ENCODE results near the gene KAT7.

Gene KAT7

DNA sequence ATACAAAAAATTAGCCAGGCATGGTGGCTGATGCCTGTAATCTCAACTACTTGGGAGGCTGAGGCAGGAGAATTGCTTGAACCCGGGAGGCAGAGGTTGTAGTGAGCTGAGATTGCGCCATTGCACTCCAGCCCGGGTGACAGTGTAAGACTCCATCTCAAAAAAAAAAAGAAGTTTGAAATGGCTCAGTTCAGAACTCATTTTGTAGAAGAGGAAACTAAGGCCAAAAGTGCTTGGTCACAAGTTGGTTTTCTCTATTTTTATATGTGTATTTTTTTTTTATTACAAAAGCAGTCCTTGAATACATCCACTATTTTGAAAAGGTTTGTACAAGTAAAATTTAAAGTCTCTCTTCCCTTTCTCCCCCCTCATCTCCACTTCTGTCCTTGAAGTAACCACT lies 53.9 kb downstream of the KAT7 start:
- DNase-seq, result no peak

DNA sequence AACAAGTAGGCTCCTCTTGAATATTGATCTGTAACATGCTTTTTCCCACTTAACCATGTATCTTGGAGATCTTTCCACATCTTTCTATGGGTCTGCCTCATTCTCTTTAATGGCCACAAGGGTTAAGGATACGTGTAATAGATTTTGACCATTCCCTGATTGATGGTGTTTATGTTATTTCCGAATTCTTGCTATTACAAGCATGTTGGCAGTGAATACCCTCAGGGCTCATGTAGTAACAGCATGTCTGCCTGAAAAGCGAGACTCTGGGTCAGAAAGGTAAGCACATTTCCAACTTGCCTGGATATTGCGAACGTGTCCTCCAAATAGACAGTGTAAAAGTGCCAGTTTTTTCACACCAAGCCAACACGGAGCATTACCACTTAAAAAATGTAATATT lies 54.4 kb downstream of the KAT7 start:
- DNase-seq, result no peak

DNA sequence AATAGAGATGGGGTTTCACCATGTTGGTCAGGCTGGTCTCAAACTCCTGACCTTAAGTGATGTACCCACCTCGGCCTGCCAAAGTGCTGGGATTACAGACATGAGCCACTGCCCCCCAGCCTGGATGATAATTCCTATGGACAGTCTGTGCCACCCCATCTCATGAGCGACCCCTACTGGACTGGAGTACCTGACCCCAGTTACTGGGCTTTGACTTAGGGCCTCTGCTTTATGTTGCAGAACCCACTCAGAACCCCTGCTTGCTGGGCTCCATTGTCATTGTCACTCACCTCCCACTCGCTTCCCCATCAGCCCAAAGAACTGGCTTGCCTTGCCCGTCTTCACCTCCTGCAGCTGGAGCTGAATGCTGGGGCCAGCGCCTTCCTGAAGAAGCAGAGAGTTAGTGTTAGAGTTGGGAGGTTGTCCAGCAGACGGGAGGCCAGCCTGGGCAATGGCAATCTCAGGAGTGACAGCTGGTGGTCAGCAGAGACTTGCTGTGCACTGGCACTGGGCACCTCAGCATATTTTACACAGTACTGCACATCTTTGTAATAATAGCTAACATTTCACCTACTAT lies 55.4 kb downstream of the KAT7 start:
- DNase-seq, result no peak

DNA sequence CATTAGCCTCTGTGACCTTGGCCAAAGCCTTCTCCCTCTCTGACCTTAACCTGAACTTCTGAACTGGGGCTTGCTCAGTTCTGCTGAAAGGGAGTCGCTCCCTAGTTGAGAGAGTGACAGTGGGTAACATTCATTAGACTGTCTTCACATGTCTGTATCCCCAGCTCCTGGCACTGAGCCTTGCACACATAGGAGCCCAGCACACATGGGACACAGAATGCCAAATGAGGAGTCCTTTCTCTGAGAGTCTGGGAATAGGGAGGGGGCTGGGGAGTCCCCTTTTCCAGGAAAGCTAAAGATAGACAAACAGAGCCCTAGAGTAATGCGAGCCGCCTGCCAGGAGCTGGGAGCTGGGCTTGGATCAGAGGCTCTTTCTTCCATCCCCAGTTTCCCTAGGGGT lies 56.8 kb downstream of the KAT7 start:
- DNase-seq, result peak in 10 of 51 donors; percentile 10 to 45 (median 18)

DNA sequence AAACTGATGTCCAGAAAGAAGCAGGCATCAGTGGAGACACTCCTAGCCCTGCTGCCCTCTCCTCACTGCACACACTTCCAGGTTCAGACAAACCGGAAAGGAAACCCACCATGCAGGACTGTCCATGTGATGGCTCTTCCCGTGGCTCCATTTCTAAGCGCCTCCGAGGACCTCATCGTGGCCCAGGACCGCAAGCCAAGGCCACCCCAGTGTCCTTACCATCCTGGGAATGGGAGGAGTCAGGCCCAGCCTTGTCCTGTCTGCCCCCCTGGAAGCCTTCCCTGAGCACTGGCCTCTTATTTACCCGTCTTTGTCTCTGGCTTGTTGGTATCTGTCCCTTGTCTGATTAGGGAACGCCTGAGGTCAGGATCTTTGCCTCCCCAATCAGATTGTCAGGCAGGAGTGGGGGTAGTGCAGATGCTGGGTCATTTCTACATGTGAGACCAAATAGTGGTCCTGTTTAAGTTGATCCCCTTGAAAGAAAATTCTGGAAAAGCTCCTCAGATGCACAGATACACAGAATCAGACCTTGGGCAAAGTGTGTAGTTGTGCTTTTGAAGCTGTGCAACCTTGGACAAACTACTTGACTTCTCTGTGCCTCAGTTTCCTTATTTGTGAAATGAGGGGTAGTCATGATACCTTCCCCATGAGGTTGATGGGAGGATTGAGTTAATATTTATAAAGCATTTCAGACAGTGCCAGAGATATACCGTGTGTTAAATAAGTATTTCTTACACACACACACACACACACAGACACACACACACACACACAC lies 58.6 kb downstream of the KAT7 start:
- no peak for DNase-seq

DNA sequence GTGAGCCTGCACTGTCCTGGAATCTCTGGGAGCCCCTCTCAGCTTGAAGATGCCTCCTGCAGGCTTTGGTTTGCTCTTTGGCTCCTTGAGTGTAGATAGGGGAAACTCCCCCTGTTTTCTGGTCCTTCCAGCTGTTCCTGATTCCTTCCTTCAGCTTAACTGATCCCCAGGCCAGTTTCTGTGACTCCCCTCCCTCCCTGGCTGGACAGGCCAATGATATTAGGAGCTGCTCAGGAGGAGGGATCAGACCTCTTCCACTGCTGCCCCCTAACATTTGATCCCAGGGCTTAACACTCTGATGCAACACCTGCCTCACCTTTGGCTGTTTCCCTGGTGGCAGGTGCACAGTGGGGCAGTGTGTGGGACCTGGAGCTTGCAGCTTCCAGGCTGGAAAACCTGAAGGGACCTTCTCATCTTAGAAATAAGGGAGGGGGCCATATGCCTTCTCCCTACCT lies 59.6 kb downstream of the KAT7 start, which contains the start of gene TAC4:
TSS of gene TAC4 (minus strand) at position 51 of the 455 bp plus-strand sequence. CDS start 52 bp downstream, outside the sequence.
- DNase-seq, result no peak

DNA sequence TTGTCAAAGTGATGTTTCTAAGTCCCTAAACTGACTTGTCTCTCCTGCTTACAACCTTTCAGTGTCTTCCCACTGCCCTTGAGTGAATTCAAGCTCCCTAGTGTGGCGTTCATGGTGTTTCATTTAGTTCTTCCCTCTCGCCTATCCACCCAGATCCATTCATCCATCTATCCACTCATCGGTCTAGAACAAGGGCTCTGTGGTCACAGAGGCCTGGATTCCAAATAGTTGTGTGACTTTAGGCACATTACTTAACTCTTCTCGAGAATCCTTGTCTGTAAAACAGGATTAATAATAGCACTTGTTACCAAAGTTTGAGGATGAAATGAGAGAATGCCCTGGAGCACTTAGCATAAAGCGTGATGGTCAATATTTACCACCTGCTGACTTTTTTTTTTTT lies 60.3 kb downstream of the KAT7 start:
- DNase-seq, result no peak

DNA sequence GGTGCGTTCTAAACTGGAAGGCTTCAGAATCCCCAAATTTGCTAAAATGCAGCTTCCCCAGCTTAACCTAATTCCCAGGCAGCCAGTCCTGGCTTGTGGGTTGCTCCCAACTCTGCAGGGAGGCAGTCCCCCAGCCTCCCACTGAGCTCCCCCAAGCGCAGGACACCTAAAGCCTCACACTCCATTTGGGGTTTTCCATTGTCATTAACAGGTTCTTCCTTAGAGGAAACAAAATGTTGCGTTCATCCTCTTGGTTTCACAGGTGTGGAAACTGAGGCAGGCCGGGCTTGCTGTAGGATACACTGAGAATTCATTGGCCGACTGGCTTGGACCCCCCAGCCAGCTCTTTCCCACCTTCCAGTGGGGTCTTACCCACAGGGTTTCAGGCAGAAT lies 61.7 kb downstream of the KAT7 start:
- no peak for DNase-seq

DNA sequence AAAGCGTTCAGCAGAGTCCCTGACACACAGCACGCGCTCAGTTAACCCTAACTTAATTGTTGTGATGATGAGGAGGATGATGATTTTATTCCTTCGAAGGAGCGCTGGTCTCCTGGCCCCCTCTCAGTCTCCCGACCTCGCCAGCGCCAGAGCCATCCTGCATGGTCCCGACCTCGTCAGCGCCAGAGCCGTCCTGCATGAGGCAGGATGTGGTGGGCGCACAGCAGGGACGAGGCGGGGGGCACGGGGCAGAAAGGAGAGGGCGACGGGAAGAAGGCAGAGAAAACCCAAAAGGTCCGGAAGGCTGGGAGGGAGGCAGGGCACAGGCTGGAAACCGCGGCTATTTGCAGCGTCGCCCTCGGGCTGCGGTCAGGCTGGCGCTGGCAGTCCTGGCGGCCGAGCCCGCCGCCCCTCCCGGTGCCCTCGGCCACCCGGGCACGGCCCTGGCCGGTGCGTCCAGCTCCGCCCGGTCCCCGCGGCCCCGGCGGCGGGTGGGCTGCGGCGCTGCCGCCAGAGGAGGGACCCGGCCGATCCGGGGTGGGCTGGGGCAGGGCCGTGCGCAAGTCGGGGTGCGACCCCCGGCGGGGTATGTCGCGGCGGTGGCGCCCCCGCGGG lies 62.4 kb downstream of the KAT7 start:
- peak in 3 of 51 donors; percentile 6 to 14 (median 11) for DNase-seq

DNA sequence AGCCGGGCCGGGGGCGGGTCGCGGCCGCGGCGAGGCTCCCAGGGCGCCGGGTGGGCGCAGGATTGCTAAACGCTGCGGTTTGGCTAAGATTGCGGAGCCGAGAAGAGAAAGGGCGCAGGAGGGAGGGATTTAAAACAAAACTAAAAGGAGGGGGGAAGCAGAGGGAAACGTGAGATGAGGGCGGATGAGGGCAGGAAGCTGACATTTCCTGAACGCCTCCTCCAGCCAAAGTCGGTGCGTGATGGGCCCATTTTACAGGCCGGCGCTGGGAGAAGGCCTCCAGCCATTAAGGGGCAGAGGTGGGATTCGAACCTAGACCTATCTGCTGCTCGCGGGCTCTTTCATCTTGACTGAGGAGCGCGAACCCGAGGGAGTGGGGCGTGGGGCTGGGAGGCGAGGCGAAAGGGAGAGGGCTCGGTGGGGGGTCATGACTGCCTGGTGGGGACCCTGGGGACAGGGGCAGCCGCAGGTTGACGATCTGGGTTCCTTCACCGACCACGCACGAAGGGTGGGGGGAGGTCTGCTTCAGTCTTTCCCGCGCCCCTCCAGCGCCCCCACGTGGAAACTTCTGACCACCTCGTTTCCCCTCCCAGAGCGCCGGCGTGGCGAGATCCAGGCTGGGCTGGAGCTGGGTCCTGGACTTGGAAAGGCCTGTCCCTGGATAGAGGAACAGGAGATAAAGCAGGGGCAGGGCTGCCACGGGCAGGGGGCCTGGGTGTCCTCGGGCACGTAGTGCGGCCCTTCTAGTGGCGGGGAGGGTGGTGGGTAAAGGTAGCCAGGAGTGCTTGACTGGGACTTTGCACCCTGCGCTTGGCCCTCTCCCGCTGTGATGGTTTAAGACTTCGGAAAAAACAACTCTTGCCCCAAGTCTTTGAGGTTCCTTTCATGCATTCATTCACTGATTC lies 63.2 kb downstream of the KAT7 start:
- DNase-seq, result peak in 35 of 51 donors; percentile 5 to 58 (median 29)

DNA sequence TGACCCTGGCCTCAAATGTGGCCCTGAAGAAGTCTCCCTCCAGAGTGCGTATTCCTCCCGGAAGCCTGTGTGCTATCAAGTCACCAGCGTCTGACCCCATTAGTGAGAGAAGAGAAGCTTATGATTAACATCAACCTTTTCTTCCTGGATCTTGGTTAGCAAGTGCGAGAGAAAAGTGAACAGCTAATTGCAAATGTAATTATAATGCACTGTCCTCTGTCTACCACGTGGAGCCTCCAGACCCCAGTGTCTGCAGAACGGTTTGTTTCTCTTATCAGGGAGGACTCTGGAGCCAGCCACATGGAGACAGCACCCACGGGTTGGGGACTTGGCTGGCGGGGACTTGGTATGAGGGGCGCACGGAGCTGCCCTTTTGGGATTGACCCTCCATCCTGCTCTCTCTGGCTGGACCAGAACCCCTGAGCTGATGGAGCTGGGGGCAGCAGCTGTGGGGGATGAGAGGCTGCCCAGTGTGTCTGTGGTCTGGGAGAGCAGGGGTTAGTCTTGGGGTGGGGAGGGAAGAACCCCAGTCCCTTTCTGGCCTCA lies 65.1 kb downstream of the KAT7 start:
- DNase-seq, result no peak

DNA sequence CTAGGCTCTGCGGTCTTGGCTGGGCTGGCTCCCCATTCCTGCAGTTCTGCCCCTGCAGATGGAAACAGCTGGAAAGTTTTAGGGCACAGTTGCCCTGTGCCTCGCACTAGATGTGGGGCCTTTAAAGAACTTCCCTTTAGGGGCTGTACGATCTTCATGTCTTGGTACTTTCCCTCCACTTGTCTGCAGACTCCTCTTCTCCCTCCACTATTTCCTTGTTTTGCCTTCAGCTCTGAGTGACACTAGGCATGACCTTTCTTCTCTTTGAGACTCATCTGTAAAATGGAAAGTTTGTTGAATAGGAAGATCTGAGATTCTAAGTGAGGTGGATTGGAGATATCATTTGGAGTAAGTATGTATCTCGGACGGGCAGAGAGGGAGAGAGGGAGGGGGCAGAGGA lies 65.6 kb downstream of the KAT7 start:
- DNase-seq, result no peak

DNA sequence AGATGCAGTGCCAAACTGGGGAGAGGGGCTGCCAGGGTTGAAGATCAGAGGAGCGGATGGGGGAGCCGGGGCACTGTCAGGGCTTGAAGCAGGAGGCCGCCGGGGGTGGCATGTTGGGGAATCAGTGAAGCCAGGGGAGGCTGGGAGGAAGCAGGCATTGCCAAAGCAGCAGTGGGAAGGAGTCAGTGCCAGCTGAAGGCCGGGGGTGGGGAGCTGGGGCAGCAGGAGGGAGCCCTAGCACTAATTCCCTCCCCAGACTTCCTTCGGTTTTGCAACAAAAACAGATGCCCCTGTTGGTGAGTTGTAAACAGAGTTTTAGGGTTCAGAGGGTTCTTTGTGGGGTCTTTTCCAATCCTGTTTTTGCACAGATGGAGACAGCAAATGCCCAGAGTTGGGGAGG lies 70.3 kb downstream of the KAT7 start:
- no peak for DNase-seq

DNA sequence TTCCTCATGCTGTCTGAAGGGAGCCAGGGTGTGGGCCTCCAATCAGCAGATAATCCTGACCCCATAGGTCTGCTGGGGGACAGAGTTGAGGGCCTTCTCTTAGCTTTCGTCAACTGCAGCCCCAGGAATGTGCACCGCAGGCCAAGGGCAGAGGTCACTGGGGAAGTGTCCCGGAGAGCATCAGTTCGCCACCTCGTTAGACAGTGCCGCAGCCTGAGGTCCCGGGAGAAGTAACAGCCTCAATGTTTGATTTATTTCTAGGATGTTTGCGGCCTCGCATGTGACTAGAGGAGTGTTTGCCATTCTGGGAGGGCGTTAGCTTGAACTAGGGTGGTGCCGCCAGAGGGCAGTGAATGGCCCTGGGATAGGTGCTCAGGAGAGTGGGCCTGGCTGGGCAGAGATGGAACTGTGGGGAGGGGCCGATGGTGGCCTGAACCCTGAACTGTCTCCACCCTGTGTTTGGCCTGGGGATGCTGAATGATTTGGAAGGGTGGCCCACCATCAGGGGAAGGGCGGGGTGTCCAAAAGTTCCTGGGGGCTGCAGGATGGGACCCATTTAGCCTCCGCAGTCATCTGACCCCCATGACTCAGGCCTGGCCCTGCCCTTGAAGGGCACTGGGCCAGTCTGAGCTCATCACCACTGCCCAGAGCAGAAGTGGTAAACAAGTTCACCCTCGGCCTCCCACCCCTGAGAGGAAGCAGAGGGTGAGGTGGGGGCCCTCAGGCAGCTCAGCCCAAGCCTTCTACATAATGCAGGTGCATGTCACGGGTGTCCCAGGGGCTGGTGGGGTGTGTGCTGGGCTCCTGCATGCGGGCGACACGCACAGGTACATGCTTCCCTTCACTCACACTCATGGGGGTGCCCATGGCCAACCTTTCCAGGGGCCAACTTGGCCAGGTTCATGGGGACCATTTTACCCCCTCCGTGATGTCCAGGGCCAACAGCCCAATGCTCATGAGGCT lies 71.8 kb downstream of the KAT7 start:
- no peak for DNase-seq

DNA sequence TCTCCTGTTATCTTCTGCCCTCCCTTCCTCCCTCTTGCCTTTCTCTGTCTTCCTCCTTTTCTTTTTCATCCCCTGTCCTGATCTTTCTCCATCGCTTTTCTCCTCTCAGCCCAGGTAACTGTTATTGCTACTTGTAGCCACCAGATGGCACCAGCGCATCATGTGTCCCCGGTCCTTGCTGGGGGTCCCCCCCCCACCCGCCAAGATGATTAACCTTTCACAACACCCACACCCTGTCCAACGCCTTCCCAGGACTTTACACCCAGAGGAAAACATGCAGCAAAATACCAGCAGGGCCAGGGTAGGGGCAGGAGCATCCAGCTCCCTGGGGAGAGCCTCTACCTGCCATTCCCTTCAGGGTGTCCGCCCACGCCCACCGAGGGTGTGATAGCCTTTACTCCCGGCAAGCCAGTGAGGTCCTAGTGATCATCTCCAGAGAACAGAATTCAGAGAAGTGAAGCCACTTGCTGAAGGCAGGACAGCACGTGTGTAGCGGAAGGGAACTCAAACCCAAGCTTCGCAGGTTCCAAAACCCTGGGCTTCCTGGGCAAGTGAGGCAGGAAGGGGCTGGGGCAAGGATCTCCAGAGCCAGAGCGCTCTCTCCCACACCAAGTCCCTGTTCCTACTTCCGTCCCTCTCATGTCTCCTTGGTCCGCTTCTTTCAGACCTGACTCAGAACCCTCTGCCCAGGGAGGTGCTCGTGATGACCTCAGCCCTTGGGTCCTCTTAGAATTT lies 72.8 kb downstream of the KAT7 start:
- peak in 20 of 51 donors; percentile 3 to 47 (median 20) for DNase-seq

DNA sequence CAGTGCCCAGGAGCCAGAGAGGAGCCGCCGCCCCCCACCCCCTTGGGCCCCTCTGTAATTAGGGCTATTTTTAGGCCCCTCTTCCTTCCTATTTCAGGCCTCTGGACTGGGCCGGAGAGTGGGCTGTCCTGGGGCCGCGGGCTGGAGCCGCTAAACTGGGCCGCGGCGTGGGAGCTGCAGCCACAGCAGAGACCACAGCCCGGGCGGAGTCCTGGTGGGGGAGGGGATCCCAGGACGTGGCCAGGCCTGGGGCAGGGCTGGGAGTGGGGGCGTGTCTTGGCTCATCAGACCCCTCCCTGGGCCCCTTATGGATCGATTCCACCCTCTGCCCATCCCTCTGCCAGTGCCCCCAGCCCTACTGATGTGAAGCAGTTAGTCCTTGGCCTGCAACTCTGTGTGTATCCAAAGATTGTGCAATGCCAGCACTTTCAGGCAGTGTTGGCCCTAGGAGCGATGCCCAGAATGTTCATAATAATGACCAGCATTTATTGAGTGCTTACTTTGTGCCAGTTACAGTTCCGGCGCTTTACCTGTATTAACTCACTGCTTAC lies 74.4 kb downstream of the KAT7 start:
- DNase-seq, result no peak

DNA sequence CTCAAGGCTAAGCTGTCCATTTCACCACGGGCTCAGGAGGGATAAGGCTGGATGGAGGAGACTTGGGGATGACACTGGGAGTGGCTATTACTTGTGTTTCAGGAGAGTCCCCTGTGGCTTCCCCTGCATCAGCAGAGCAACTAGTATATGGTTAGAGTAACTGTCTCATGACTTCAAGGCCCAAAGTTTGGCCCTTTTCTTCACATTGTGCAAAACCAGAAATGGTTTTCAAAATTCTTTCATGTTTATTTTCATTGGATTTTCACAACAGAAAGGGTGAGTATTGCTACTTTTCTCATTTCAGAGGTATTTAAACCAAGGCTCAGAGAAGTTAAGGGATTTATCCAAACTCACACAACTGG lies 77.5 kb downstream of the KAT7 start:
- no peak for DNase-seq

DNA sequence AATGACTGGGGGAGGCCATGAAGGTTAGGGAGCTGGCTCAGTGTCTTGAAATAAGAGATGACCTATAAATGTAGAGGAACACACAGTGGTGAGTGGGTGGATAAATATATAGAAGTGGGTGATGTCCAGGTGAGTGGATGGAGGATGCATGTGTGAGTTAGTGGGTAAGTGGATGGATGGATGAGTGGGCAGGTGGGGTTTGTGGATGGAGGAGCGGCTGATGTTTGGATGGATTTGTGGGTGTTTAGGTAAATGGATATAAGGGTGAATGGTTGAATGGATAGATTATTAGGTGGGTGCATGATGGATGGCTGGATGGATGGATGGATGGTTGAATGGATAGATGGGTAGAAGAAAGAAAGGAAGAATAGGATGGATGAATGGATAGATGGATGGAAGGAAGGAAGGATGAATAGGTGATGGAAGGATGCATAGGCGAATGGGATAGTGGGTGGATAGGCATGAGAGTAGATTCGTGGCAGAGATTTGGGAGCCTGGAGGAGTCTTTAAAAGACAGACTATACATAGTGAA lies 78.5 kb downstream of the KAT7 start:
- DNase-seq, result no peak

DNA sequence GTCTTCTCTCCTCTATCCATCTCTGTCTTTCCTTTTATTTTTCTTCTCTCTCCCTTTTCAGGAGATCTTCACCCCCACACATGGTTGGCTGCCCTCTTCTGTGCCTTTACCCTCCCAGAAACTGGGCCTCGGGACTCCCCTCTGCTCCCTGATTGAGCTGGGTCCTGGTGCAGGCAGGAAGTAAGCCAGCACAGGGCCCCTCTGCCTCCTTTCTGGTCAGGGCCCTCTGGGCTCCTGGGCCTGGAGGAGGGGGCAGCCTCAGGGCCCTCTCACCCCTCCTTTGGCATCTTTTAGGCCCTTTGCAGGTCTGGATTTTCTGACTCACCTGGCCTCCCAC lies 80.5 kb downstream of the KAT7 start:
- DNase-seq, result no peak

All from hypothalamus (tissue), 51 donors.